Uterus (tissue), 3 donors: ENCODE data around the gene MTCL3.

Experiments
- DNase-seq, 2 donors: peaks; one replicate each; pipeline ENCODE4 v3.0.0-alpha.2; 2019 to 2020
- H3K27ac ChIP-seq, 2 donors: fragments of 200-600 bp; sonication (generic); 1 replicate in 1 of 2; 2 replicates in 1 of 2; pipeline ENCODE4 v1.5.1; 2016 to 2018
- H3K27me3 ChIP-seq, 2 donors: fragments of 200-600 bp; sonication (generic); one replicate each; pipeline ENCODE4 v1.5.1; 2018 to 2019; ENCODE audit warnings: control low read depth in 1 of 2
- H3K36me3 ChIP-seq, 2 donors: fragments of 200-600 bp; sonication (generic); one replicate each; pipeline ENCODE4 v1.5.1; 2019; ENCODE audit warnings: control low read depth in 1 of 2
- H3K4me1 ChIP-seq, 2 donors: fragments of 200-600 bp; sonication (generic); one replicate each; pipeline ENCODE4 v1.5.1; 2018 to 2019; ENCODE audit warnings: control low read depth in 1 of 2
- H3K4me3 ChIP-seq, 2 donors: fragments of 200-600 bp; sonication (generic); 1 replicate in 1 of 2; 2 replicates in 1 of 2; pipeline ENCODE4 v1.5.1; 2018 to 2019; ENCODE audit warnings: mild to moderate bottlenecking in 1 of 2
- H3K9me3 ChIP-seq, 2 donors: fragments of 200-600 bp; sonication (generic); one replicate each; pipeline ENCODE4 v1.5.1; 2019; ENCODE audit warnings: control low read depth in 1 of 2
- CTCF ChIP-seq, 4 experiments: fragments of 200-600 bp in 2 of 4; fragments of 450-650 bp in 2 of 4; sonication (generic) in 2 of 4; IDR thresholded peaks; one replicate each; pipeline ENCODE4 v1.5.1; 2016 to 2019; ENCODE audit warnings: antibody characterized with exemption in 4 of 4, mild to moderate bottlenecking in 2 of 4, moderate library complexity in 1 of 4
- POLR2A ChIP-seq, 2 donors: fragments of 450-650 bp; IDR thresholded peaks; one replicate each; pipeline ENCODE4 v1.6.1; 2016; ENCODE audit warnings: antibody characterized with exemption in 2 of 2, mild to moderate bottlenecking in 1 of 2, moderate library complexity in 1 of 2
- intact Hi-C: fragments of 100-400 bp; cut with DNase I; formaldehyde crosslinking; loops from one replicate; pipeline ENCODE4 v1.15.1; 2023; ENCODE audit warnings: low total_unique reads
- donor health status: DM: yes; HTN: yes; CAD: no.

The MTCL3 gene

GRCh38 chr6:127518710-127519468 is at the start of gene MTCL3:
MTCL3 (minus strand) TSS chr6:127519335.
- Histone ChIP-seq H3K27me3 (peaks cover 0 to 11% of the 10 kb centered on the region in 2 donors), H3K27ac (no peak within 1 kb of the TSS), H3K4me3 (peak within 1 kb of the TSS in 1 of 2 donors; percentile 4), H3K36me3 (no peaks in the 10 kb centered on the region), H3K9me3 (no peaks in the 10 kb centered on the region), H3K4me1 (no peaks in the 10 kb centered on the region)
- TF ChIP-seq POLR2A (IDR thresholded peaks at IDR 0.05), result no peak
- no peak for TF ChIP-seq CTCF (IDR thresholded peaks at IDR 0.05)
- intact Hi-C loops, result no loop called here
- no peak for DNase-seq

GRCh38 chr6:127567476-127567875 is 48.3 kb upstream of the MTCL3 start:
- intact Hi-C loops, result no loop called here
- Histone ChIP-seq H3K36me3 (no peaks in the 10 kb centered on the region), H3K27ac (no peak overlapping the region), H3K27me3 (no peaks in the 10 kb centered on the region), H3K4me3 (no peak overlapping the region), H3K9me3 (no peaks in the 10 kb centered on the region), H3K4me1 (no peaks in the 10 kb centered on the region)
- DNase-seq, result no peak
- TF ChIP-seq POLR2A (IDR thresholded peaks at IDR 0.05) (no peak), CTCF (IDR thresholded peaks at IDR 0.05) (no peak)

- Histone ChIP-seq H3K4me1 (no peaks in the 10 kb centered on the region), H3K27me3 (no peaks in the 10 kb centered on the region), H3K9me3 (no peaks in the 10 kb centered on the region), H3K36me3 (no peaks in the 10 kb centered on the region), H3K27ac (no peak overlapping the region), H3K4me3 (no peak overlapping the region)
- no peak for DNase-seq
- TF ChIP-seq POLR2A (IDR thresholded peaks at IDR 0.05) (no peak), CTCF (IDR thresholded peaks at IDR 0.05) (no peak)
- intact Hi-C loops, result no loop called here
These were observed 47.5 kb upstream of the MTCL3 start for GRCh38 chr6:127566651-127567050.

- TF ChIP-seq CTCF (IDR thresholded peaks at IDR 0.05) (no peak), POLR2A (IDR thresholded peaks at IDR 0.05) (no peak)
- H3K27ac ChIP-seq, result no peak overlapping the region
- intact Hi-C loops, result no loop called here
- no peaks in the 10 kb centered on the region for H3K36me3 ChIP-seq
- no peaks in the 10 kb centered on the region for H3K4me1 ChIP-seq
- no peaks in the 10 kb centered on the region for H3K27me3 ChIP-seq
- H3K4me3 ChIP-seq, result no peak overlapping the region
- DNase-seq, result no peak
- no peaks in the 10 kb centered on the region for H3K9me3 ChIP-seq
These were observed 47.0 kb upstream of the MTCL3 start for GRCh38 chr6:127566119-127566518.

- Histone ChIP-seq H3K27me3 (no peaks in the 10 kb centered on the region), H3K4me1 (no peaks in the 10 kb centered on the region), H3K27ac (no peak overlapping the region), H3K36me3 (no peaks in the 10 kb centered on the region), H3K4me3 (no peak overlapping the region), H3K9me3 (no peaks in the 10 kb centered on the region)
- TF ChIP-seq POLR2A (IDR thresholded peaks at IDR 0.05) (no peak), CTCF (IDR thresholded peaks at IDR 0.05) (no peak)
- no peak for DNase-seq
- intact Hi-C loops, result no loop called here
These were observed 45.6 kb upstream of the MTCL3 start for GRCh38 chr6:127564761-127565160.
